GM12801 (cell line): ENCODE data around the gene NDUFA6.

Experiments
- CTCF ChIP-seq: IDR thresholded peaks from one replicate; pipeline ENCODE4 v1.5.1; 2011; ENCODE audit warnings: control low read depth; ENCODE audit not compliant: insufficient read length; ENCODE audit errors: extremely low read depth

NDUFA6 gene

DNA sequence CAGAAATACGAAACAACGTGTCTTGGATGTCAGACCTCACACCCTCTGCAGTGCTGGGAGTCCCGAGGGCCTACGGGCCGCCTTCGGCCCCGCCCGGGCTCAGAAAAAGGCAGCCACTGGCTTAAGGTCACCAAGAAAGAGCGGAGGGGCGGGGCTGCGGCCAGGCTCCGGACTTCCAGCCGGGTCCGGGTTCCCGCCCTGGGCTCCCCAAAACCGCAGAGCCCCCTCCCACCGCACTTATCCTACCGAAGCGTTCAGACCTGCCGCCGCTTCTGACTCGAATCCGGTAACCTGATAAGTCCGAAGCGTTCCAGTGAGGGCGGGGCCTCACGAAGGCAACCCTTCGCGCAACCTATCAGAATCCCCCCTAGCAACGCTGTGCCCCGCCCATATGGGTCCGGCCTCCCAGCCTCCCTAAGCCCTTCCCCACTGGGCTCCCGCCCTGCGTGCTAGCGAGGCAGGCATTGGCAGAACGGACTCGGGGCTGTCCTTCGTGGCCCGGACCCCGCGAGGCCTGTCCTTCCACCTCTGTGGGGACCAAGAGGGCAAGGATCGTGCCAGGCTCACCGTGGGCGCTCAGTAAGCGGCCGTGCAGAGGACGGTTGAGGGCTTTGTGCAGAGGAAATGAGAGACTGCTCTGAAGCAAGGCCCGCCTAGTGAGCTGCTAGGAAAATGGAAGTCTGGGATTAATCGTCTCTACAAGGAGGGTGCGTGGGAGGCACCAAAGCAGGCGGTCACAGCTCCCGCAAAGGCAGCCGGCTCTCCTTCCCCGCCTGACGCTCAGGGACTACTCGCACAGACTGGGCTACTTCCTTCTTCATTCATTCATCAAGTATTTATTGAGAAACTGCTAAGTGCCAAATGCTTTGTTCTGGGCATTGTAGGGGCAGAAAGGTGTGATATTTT is 19.8 kb downstream of the NDUFA6 start, which contains the start of gene NAGA:
NAGA (minus strand) TSS at position 296 of the 906 bp plus-strand sequence. CDS start 515 bp downstream, outside the sequence.
- no peak for TF ChIP-seq CTCF

GRCh38 chr22:42069801-42070516 is 20.6 kb downstream of the NDUFA6 start:
- TF ChIP-seq CTCF: no peak

GRCh38 chr22:42068291-42068690 is 22.3 kb downstream of the NDUFA6 start:
- no peak for TF ChIP-seq CTCF

DNA sequence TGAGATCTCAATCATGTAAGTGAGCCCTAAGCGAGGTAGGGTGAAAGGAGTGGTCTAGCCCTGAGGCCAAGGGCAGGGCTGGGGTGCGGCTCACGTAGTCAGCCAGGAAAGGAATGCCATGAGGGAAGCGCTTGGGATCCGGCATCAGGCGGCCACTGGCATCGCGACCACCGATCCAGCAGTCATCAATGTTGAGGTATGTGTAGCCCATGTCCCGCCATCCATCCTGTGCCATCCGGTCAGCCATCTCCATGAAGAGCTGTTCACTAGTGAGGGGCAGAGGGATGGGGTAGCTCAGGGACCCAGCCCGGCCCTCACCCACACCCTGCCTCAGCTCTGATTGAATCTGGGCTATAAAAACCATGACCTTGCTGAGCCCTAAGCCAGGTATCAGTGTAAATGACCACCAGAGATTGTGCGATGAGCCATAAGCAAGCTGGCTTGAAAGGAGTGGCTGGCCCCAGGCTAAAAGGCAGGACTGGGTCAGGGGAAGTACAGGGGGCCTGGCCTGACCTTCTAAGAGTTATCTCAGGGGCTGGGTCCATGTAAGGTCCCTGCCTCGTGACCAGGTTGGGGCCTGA is 22.8 kb downstream of the NDUFA6 start:
- no peak for TF ChIP-seq CTCF

- no peak for TF ChIP-seq CTCF
Measured at GRCh38 chr22:42066937-42067336, 23.6 kb downstream of the NDUFA6 start.

- no peak for TF ChIP-seq CTCF
Measured at GRCh38 chr22:42066126-42066761, 24.3 kb downstream of the NDUFA6 start.

- no peak for TF ChIP-seq CTCF
Measured at GRCh38 chr22:42065438-42066125, 25.0 kb downstream of the NDUFA6 start.
